Thyroid gland (tissue), 4 donors: Measurements from ENCODE around the gene PRKCE. TPM values are rescaled to one million over a fixed set of nuclear protein-coding genes. Genes with fewer than 3 reads are reported as not detected.
A peak's percentile ranks its signal among the peaks of the same experiment; 100 is the strongest.

Experiments
- DNase-seq, 2 donors: peaks; one replicate each; pipeline ENCODE4 v3.0.0-alpha.2; 2019
- H3K27ac ChIP-seq, 3 donors: fragments of 200-600 bp; sonication (generic); 1 replicate in 2 of 3; 2 replicates in 1 of 3; pipeline ENCODE4 v1.5.1; 2016 to 2019; ENCODE audit warnings: mild to moderate bottlenecking in 1 of 3, moderate library complexity in 1 of 3
- H3K27me3 ChIP-seq: fragments of 200-600 bp; sonication (generic); one replicate; pipeline ENCODE4 v1.5.1; 2019
- H3K36me3 ChIP-seq, 2 donors: fragments of 200-600 bp; sonication (generic); one replicate each; pipeline ENCODE4 v1.5.1; 2016 to 2019
- H3K4me1 ChIP-seq, 2 donors: fragments of 200-600 bp; sonication (generic); one replicate each; pipeline ENCODE4 v1.5.1; 2017 to 2019
- H3K4me3 ChIP-seq, 3 donors: fragments of 200-600 bp; sonication (generic); replicated peaks in 1 of 3; 1 replicate in 2 of 3; 2 replicates in 1 of 3; pipeline ENCODE4 v1.5.1; 2016; ENCODE audit warnings: mild to moderate bottlenecking in 1 of 3
- H3K9me3 ChIP-seq: fragments of 200-600 bp; sonication (generic); one replicate; pipeline ENCODE4 v1.5.1; 2017
- POLR2A ChIP-seq, 2 donors: fragments of 450-650 bp; IDR thresholded peaks; one replicate each; pipeline ENCODE4 v1.6.1; 2017; ENCODE audit warnings: antibody characterized with exemption in 2 of 2, mild to moderate bottlenecking in 2 of 2, moderate library complexity in 1 of 2
- WGBS, 2 donors: methylation state at CpG; one replicate each; pipeline ENCODE4 v1.1.5; 2017; 5-methylcytosine and 5-hydroxymethylcytosine counted together
- intact Hi-C: fragments of 100-400 bp; cut with DNase I; formaldehyde crosslinking; loops from one replicate; pipeline ENCODE4 v1.15.1; 2023
- total RNA-seq, 4 donors: library from RNA; depleted of rRNA; stranded (reverse); fragments of >200 nt; gene quantifications; one replicate each; pipeline ENCODE4 v1.2.3, GENCODE V29; 2016
- TF ChIP-seq, protein P1 (sequence below), 6 experiments: fragments of 200-600 bp in 3 of 6; fragments of 450-650 bp in 3 of 6; sonication (generic) in 3 of 6; IDR thresholded peaks; one replicate each; pipeline ENCODE4 v1.5.1; 2016 to 2019; ENCODE audit warnings: antibody characterized with exemption in 6 of 6, mild to moderate bottlenecking in 2 of 6, inconsistent platforms in 1 of 6, moderate library complexity in 1 of 6

PRKCE gene
- total RNA-seq, 4 donors from 2014 or later: 8.4 to 35.3 (median 15.2) TPM

DNA sequence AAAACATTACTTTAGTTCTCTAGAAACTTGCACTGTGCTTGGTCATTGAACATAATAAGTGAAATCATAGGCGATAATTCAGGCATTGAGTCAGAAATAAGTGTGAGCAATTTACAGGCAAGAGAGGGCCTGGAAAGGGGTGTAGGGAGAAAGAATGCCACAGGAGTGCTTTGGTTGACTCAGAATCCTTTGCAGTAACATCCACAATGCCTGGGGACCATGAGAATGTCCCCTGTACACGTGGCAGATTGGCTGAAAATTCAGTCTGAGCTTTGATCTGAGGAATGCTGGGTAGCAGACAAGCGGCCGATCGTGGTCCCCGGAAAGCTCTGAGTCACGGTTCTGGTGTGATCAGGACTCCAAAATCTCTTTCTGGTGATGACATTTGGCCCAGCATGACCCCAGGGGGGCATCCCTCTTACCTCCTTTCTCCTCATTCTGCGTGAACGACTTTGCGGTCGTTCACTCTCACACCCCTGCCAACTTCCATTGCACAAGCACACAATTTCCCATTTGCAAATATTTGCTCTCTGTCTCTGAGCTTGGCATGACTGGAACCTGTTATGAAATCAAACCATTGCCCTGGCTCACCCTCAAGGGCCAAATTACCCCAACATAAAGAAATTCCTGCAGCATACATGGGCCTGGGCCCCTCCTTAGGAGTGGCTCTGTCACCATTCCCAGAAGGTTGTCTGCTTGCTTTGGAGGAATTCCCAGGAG, 340.7 kb downstream of the PRKCE start:
- TF ChIP-seq POLR2A (IDR thresholded peaks at IDR 0.05): no peak
- TF ChIP-seq, protein P1, sequence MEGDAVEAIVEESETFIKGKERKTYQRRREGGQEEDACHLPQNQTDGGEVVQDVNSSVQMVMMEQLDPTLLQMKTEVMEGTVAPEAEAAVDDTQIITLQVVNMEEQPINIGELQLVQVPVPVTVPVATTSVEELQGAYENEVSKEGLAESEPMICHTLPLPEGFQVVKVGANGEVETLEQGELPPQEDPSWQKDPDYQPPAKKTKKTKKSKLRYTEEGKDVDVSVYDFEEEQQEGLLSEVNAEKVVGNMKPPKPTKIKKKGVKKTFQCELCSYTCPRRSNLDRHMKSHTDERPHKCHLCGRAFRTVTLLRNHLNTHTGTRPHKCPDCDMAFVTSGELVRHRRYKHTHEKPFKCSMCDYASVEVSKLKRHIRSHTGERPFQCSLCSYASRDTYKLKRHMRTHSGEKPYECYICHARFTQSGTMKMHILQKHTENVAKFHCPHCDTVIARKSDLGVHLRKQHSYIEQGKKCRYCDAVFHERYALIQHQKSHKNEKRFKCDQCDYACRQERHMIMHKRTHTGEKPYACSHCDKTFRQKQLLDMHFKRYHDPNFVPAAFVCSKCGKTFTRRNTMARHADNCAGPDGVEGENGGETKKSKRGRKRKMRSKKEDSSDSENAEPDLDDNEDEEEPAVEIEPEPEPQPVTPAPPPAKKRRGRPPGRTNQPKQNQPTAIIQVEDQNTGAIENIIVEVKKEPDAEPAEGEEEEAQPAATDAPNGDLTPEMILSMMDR (IDR thresholded peaks at IDR 0.05): no peak
- DNase-seq: peak; percentile 15 to 19
- Histone ChIP-seq H3K9me3 (no peaks in the 10 kb centered on the region), H3K27me3 (no peaks in the 10 kb centered on the region), H3K4me3 (no peak overlapping the region), H3K27ac (peak overlapping the region in 2 of 3 donors; percentile 53 to 63), H3K36me3 (no peaks in the 10 kb centered on the region), H3K4me1 (peaks cover 20 to 22% of the 10 kb centered on the region in 2 donors)
- intact Hi-C loops: no loop called here
- WGBS, 2 donors: 62 to 63% methylated on average over 11 of the region's 11 CpGs

GRCh38 chr2:45992741-45993475, 341.4 kb downstream of the PRKCE start:
- Histone ChIP-seq H3K27me3 (no peaks in the 10 kb centered on the region), H3K9me3 (no peaks in the 10 kb centered on the region), H3K4me1 (peaks cover 20 to 22% of the 10 kb centered on the region in 2 donors), H3K36me3 (no peaks in the 10 kb centered on the region), H3K27ac (peak overlapping the region; percentile 53 to 63 (median 62)), H3K4me3 (no peak overlapping the region)
- intact Hi-C loops: no loop called here
- no peak for TF ChIP-seq POLR2A (IDR thresholded peaks at IDR 0.05)
- 59 to 72% methylated on average over 7 of the region's 7 CpGs for WGBS, 2 donors
- DNase-seq: no peak

DNA sequence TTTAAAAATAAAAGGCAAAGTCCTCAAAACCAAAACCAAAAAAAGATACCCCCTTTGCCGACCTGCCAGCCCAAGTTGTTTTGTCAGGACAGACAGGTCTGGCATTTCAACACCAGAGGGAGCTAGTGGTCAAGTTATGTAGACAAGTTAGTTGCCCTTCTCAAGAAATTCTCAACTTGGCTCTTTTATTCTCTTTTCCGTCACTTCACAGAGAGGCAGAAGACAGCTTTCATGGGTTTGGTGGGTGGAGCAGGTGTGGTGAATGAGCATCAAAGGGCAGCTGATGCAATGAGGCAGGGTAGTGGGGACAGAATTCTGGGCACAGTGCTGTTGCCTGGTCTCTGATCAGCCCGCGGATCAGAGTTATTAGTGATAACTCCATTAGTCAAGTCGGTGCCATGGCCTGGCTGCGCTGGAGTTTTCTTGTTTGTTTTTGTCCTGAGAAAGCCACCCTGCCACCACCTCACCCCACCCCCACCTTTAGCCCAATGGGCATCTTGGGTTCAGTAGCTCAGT, 342.1 kb downstream of the PRKCE start:
- Histone ChIP-seq H3K4me1 (peaks cover 20 to 22% of the 10 kb centered on the region in 2 donors), H3K27ac (peak overlapping the region; percentile 53 to 63 (median 62)), H3K27me3 (no peaks in the 10 kb centered on the region), H3K9me3 (no peaks in the 10 kb centered on the region), H3K36me3 (no peaks in the 10 kb centered on the region), H3K4me3 (no peak overlapping the region)
- intact Hi-C loops: no loop called here
- 51 to 61% methylated on average over 6 of the region's 6 CpGs for WGBS, 2 donors
- no peak for TF ChIP-seq POLR2A (IDR thresholded peaks at IDR 0.05)
- TF ChIP-seq, protein P1 (IDR thresholded peaks at IDR 0.05): peak; percentile 56 to 85 (median 78)
- peak; percentile 75 to 76 for DNase-seq

GRCh38 chr2:45994060-45994459, 342.6 kb downstream of the PRKCE start:
- H3K27ac ChIP-seq: peak overlapping the region; percentile 53 to 63 (median 62)
- WGBS, 2 donors: 82 to 83% methylated on average over 3 of the region's 3 CpGs
- intact Hi-C loops: no loop called here

DNA sequence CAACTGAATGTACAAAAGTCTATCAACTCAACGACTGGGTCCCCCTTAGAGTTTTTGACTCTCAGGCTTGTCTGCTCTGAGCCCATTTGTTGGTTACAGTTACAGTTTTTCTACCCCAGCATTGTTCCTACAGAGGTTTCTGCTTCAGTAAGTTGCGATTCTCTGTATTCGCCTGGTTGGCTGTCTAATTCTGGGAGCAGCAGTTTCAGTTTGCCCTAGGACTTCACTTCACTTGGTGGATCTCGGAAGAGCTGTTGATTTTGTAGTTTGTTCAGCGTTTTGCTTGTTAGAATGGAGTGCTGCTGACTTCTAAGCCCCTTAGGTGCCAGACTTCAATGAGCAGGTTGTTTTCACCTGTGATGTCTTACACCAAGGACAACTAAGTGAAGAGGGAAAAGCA, 349.2 kb downstream of the PRKCE start:
- WGBS, 2 donors: 25 to 39% methylated on average over 5 of the region's 5 CpGs
- H3K4me3 ChIP-seq: no peak overlapping the region
- TF ChIP-seq, protein P1 (IDR thresholded peaks at IDR 0.05): no peak
- TF ChIP-seq POLR2A (IDR thresholded peaks at IDR 0.05): peak in 1 of 2 donors; percentile 68
- peak; percentile 56 to 60 for DNase-seq
- H3K4me1 ChIP-seq: peaks cover 25 to 31% of the 10 kb centered on the region in 2 donors
- no peaks in the 10 kb centered on the region for H3K9me3 ChIP-seq
- no peaks in the 10 kb centered on the region for H3K36me3 ChIP-seq
- intact Hi-C loops: no loop called here
- no peaks in the 10 kb centered on the region for H3K27me3 ChIP-seq
- H3K27ac ChIP-seq: peak overlapping the region; percentile 88 to 98 (median 95)

More at GRCh38 chr2:45994060-45994459, 342.6 kb downstream of the PRKCE start:
- Histone ChIP-seq H3K36me3 (no peaks in the 10 kb centered on the region), H3K27me3 (no peaks in the 10 kb centered on the region), H3K9me3 (no peaks in the 10 kb centered on the region), H3K4me1 (peaks cover 20 to 22% of the 10 kb centered on the region in 2 donors), H3K4me3 (no peak overlapping the region)
- no peak for TF ChIP-seq POLR2A (IDR thresholded peaks at IDR 0.05)
- TF ChIP-seq, protein P1 (IDR thresholded peaks at IDR 0.05): no peak
- no peak for DNase-seq
